Osteocyte (in vitro differentiated cells): ENCODE measurements around the gene SLC22A9. TPM values are rescaled to one million over a fixed set of nuclear protein-coding genes. Genes with fewer than 3 reads are reported as not detected.

Source experiments
- DNase-seq: peaks from one replicate; pipeline ENCODE4 v3.0.0; 2021; ENCODE audit warnings: mixed read lengths; ENCODE audit not compliant: unreplicated experiment; ENCODE audit errors: extremely low spot score
- H3K27ac Mint-ChIP-seq: one replicate; pipeline ENCODE4 v1.8.0; 2021; ENCODE audit warnings: mild to moderate bottlenecking, mixed read lengths; ENCODE audit not compliant: unreplicated experiment
- H3K27me3 Mint-ChIP-seq: one replicate; pipeline ENCODE4 v1.8.0; 2021; ENCODE audit warnings: mixed read lengths; ENCODE audit not compliant: unreplicated experiment
- H3K36me3 Mint-ChIP-seq: one replicate; pipeline ENCODE4 v1.8.0; 2021; ENCODE audit warnings: mixed read lengths; ENCODE audit not compliant: unreplicated experiment
- H3K4me1 Mint-ChIP-seq: one replicate; pipeline ENCODE4 v1.8.0; 2021; ENCODE audit warnings: mixed read lengths; ENCODE audit not compliant: unreplicated experiment
- H3K4me3 Mint-ChIP-seq: one replicate; pipeline ENCODE4 v1.8.0; 2021; ENCODE audit warnings: mild to moderate bottlenecking, moderate library complexity, mixed read lengths; ENCODE audit not compliant: unreplicated experiment
- H3K9me3 Mint-ChIP-seq: one replicate; pipeline ENCODE4 v1.8.0; 2021; ENCODE audit warnings: mixed read lengths; ENCODE audit not compliant: unreplicated experiment
- CTCF ChIP-seq: fragments of 200-600 bp; sonication (generic); IDR thresholded peaks from 2 replicates; pipeline ENCODE4 v1.5.0; 2021; ENCODE audit warnings: antibody characterized with exemption, mild to moderate bottlenecking, moderate library complexity
- total RNA-seq: library from RNA; stranded (reverse); gene quantifications from 2 replicates; pipeline ENCODE4 v1.2.1, GENCODE V29; 2021

SLC22A9 gene
- total RNA-seq, 1 donor from 2014 or later, result not detected

GRCh38 chr11:63444160-63444559 is 74.6 kb downstream of the SLC22A9 start:
- no peak for TF ChIP-seq CTCF
- H3K4me1 Mint-ChIP-seq, result no peaks in the 10 kb centered on the region
- H3K27me3 Mint-ChIP-seq, result peaks cover 6% of the 10 kb centered on the region
- H3K36me3 Mint-ChIP-seq, result no peaks in the 10 kb centered on the region
- H3K4me3 Mint-ChIP-seq, result no peak overlapping the region
- H3K9me3 Mint-ChIP-seq, result no peaks in the 10 kb centered on the region
- no peak overlapping the region for H3K27ac Mint-ChIP-seq
- no peak for DNase-seq

GRCh38 chr11:63445118-63445517 is 75.5 kb downstream of the SLC22A9 start:
- DNase-seq, result no peak
- Mint-ChIP-seq H3K27ac (no peak overlapping the region), H3K36me3 (no peaks in the 10 kb centered on the region), H3K4me1 (no peaks in the 10 kb centered on the region), H3K9me3 (no peaks in the 10 kb centered on the region), H3K4me3 (no peak overlapping the region), H3K27me3 (peaks cover 6% of the 10 kb centered on the region)
- no peak for TF ChIP-seq CTCF

GRCh38 chr11:63445720-63446119 is 76.1 kb downstream of the SLC22A9 start:
- H3K36me3 Mint-ChIP-seq, result no peaks in the 10 kb centered on the region
- no peak overlapping the region for H3K27ac Mint-ChIP-seq
- H3K27me3 Mint-ChIP-seq, result peaks cover 11% of the 10 kb centered on the region
- H3K4me3 Mint-ChIP-seq, result no peak overlapping the region
- H3K4me1 Mint-ChIP-seq, result no peaks in the 10 kb centered on the region
- DNase-seq, result no peak
- TF ChIP-seq CTCF, result no peak
- no peaks in the 10 kb centered on the region for H3K9me3 Mint-ChIP-seq

GRCh38 chr11:63448646-63449045 is 79.1 kb downstream of the SLC22A9 start:
- Mint-ChIP-seq H3K4me3 (no peak overlapping the region), H3K9me3 (no peaks in the 10 kb centered on the region), H3K36me3 (no peaks in the 10 kb centered on the region), H3K4me1 (no peaks in the 10 kb centered on the region), H3K27me3 (peaks cover 33% of the 10 kb centered on the region), H3K27ac (no peak overlapping the region)
- TF ChIP-seq CTCF, result no peak
- DNase-seq, result no peak

GRCh38 chr11:63459586-63459985 is 90.0 kb downstream of the SLC22A9 start:
- no peak overlapping the region for H3K27ac Mint-ChIP-seq
- TF ChIP-seq CTCF, result no peak
- peaks cover 31% of the 10 kb centered on the region for H3K27me3 Mint-ChIP-seq
- no peaks in the 10 kb centered on the region for H3K4me1 Mint-ChIP-seq
- no peak for DNase-seq
- no peak overlapping the region for H3K4me3 Mint-ChIP-seq
- no peaks in the 10 kb centered on the region for H3K9me3 Mint-ChIP-seq
- H3K36me3 Mint-ChIP-seq, result no peaks in the 10 kb centered on the region

Other genes with a start within 250 kb of the SLC22A9 start
- gene SLC22A24, start 225.6 kb upstream of the SLC22A9 start, total RNA-seq, result not detected in 2 replicates
- gene SLC22A25, start 126.2 kb upstream of the SLC22A9 start, total RNA-seq, result not detected in 2 replicates
- gene PLAAT5, start 121.4 kb downstream of the SLC22A9 start, total RNA-seq, result not detected in 2 replicates
- gene LGALS12, start 136.3 kb downstream of the SLC22A9 start, total RNA-seq, result not detected in 2 replicates
- 7.3 and 8.5 TPM in 2 replicates for gene PLAAT4, start 167.0 kb downstream of the SLC22A9 start, total RNA-seq
- not detected in 2 replicates for gene PLAAT2, start 193.6 kb downstream of the SLC22A9 start, total RNA-seq
- 19.0 and 20.0 TPM in 2 replicates for gene PLAAT3, start 244.6 kb downstream of the SLC22A9 start, total RNA-seq